T-helper 1 cell (primary cell): Measurements from ENCODE around the gene TANGO2.

Source experiments
- DNase-seq, 5 donors: peaks; one replicate each; pipeline ENCODE4 v3.0.0-alpha.2; 2012 to 2020

The TANGO2 gene

DNA sequence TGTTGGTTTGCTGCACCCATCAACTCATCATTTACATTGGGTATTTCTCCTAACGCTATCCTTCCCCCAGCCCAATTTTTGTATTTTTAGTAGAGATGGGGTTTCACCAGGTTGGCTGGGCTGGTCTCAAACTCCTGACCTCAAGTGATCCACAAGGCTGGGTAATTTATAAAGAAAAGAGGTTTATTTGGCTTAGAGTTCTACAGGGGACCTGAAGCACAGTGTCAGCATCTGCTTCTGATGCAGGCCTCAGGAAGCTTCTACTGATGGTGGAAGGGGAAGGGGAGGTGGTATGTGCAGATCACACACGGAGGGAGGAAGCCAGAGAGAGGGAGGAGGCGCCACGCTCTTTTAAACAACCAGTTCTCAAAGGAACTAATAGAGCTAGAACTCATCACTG, 25.8 kb downstream of the TANGO2 start:
- no peak for DNase-seq

- DNase-seq: no peak
Measured at GRCh38 chr22:20051927-20052308, 31.0 kb downstream of the TANGO2 start.

- DNase-seq: no peak
Measured at GRCh38 chr22:20052309-20053259, 31.7 kb downstream of the TANGO2 start.

DNA sequence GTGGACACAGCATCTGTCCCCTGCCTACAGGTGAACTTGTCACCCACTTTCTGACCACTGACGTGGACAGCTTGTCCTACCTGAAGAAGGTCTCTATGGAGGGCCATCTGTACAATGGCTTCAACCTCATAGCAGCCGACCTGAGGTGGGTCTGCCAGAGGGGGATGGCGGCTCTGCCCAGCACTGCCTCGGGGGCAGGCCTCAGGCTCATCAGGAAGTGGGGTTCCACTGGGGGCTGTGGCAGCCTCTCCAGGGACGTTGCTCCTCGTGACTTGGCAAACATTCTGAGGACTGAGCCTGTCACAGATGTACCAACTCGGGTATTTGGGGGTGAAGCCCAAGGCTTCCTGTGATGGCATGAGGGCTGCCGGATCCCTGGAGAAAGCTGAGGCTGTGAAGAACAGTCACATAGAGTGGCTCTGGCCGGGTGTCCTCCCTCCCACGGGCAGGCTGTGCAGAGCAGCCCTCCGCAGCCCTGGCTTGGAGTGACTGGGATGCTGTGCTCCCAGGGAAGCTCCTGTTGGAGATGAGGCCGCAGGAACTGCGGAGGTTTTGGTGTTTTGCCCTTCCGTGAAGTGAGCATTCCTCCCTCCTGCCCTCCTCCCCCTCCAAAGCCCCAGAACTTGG, 32.6 kb downstream of the TANGO2 start:
- DNase-seq: no peak

- DNase-seq: no peak
Measured at GRCh38 chr22:20054034-20054427, 33.1 kb downstream of the TANGO2 start.

DNA sequence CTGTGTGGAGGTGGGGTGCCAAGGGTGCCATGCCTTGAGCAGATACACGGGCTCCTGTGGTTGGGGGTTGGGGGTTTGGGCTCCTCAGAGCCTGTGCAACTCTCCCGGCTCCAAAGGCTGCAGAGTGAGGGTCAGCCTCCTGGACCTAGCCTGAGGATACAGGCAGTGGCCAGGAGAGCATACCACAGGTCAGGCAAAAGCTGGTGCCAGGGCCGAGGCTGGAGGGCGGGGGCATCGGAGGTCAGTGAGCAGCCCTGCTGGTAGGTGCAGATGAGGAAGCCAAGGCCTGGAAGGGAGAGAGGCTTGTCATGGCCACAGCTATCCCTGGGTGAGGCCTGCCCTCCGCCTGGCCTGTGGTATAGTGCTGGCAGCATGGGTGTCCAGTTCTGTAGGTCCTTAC, 33.6 kb downstream of the TANGO2 start:
- DNase-seq: no peak

- no peak for DNase-seq
Measured at GRCh38 chr22:20055144-20055543, 34.2 kb downstream of the TANGO2 start.

GRCh38 chr22:20055654-20056053, 34.7 kb downstream of the TANGO2 start:
- no peak for DNase-seq

GRCh38 chr22:20056161-20056560, 35.3 kb downstream of the TANGO2 start:
- DNase-seq: no peak

DNA sequence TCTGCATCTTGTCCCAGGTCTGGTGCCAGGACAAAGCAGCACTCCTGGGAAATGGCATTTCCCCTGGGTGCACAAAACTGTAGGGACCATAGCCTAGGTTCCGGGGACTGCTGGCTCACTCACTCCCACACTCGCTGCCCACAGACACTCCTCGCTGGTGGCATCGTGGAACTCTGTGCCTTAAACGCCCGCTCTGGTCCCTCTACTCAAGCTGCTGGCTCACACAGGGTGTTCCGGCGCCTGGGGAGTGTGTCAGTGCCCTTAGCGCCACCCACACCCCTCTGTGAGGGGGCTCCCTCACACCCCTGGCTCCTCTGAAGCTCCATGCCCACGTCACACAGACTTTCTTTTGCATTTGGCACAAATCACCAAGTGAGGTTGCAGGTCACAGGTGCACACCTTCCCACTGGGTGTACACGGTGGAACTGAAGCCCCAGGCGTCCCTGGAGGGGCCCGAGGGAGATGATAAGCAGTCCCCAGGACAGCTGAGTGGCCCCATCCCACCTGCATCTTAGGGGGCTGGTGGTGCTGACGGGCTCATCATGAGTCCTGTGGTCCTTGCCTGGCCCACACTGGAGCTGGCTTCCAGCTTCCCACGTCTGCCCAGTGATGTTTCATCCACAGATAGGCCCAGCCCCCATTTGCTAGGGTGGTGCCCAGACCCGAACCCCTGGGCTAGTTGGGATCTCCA, 35.9 kb downstream of the TANGO2 start:
- DNase-seq: no peak

DNA sequence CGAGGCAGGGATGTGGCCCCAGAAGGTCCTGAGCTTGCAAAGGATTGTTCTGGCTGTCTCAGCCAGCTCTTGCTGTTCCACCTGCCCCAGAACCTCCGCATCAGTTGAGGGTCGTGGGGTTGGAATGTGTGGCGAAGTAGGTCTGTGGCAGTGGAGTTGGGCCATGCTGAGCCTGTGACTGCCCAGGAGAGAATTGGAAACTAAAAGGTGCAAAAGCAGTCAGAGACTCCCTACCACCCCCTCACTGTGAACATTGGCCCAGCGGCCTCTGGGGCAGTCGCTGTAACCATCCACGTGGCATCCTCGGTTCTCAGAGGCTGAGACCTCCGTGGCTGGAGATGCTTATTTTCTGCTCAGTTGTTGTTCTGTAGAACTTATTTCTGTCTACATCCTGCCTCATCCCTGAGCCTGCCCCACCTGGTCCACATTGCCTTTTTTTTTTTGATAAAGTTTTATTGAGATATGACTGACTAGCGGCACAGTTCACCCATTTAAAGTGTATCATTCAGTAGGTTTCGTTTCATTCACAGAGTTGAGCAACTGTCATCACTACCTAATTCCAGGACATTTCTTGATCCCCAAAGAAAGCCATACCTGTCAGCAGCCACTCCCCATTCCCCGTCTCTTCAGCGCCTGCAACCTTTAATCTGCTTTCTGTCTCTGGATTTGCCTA, 36.8 kb downstream of the TANGO2 start:
- no peak for DNase-seq

- DNase-seq: no peak
Measured at GRCh38 chr22:20058989-20059770, 38.3 kb downstream of the TANGO2 start.

- DNase-seq: no peak
Measured at GRCh38 chr22:20060700-20061480, 40.0 kb downstream of the TANGO2 start.

GRCh38 chr22:20061481-20061861, 40.6 kb downstream of the TANGO2 start:
- no peak for DNase-seq

DNA sequence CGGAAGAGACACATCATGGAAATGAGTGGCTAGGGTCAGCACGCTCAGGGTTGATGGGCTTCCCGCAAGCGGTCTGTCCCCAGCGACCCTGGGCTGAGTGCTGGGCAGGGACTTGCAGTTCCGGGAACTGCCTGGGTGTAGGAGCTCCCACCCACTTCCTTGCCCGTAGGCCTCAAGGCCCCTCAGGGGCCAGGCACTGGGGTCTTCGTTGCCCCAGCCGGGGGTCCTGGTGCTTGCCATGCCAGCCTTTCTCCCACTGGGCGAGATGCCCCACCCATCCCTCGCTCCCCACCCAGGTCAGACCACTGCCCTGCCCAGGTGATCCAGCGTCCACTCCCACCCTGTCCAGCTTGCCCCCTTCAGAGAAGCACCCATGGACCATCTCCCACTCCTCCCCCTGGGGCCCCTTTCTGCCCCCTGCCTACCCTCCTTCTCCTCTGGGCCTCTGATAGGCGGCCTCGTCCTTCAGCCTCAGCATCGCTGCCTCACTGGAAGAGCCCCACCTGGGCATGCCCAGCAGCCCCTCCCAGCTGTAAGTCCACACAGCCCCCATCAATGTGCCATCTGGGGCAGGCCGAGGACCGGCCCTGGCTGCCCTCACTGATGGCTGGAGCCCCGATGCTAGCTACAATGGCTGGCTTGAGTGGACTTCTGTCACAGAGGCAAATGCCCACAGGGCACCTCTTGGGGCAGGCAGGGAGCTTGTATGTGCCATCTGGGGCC, 41.3 kb downstream of the TANGO2 start:
- no peak for DNase-seq

DNA sequence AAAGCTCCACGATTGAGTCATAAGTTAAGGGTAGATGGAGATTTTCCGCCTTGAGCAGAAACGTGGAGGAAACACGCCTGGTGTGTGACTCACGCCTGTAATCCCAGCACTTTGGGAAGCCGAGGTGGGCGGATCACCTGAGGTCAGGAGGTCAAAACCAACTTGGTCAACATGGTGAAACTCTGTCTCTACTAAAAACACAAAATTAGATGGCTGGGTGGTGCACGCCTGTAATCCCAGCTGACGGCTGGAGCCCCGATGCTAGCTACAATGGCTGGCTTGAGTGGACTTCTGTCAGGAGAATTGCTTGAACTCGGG, 41.8 kb downstream of the TANGO2 start:
- no peak for DNase-seq

- no peak for DNase-seq
Measured at GRCh38 chr22:20063271-20064139, 42.6 kb downstream of the TANGO2 start.

DNA sequence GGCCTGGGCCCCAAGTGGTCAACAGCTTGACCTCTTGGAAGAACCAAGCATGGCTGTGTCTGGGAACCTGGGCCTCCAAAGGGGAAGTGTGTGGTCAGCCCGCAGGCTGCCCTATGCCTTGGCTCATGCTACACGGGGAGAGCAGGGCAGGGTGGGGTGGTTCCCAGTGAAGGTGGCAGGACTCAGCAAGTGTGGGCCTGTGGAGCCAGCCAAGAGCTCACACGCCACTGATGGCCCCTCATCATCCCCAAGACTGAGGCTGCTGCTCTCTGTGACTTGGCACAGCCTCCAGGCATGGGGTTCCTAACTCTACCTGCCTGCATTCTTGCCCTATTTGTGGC, 43.2 kb downstream of the TANGO2 start:
- DNase-seq: no peak

DNA sequence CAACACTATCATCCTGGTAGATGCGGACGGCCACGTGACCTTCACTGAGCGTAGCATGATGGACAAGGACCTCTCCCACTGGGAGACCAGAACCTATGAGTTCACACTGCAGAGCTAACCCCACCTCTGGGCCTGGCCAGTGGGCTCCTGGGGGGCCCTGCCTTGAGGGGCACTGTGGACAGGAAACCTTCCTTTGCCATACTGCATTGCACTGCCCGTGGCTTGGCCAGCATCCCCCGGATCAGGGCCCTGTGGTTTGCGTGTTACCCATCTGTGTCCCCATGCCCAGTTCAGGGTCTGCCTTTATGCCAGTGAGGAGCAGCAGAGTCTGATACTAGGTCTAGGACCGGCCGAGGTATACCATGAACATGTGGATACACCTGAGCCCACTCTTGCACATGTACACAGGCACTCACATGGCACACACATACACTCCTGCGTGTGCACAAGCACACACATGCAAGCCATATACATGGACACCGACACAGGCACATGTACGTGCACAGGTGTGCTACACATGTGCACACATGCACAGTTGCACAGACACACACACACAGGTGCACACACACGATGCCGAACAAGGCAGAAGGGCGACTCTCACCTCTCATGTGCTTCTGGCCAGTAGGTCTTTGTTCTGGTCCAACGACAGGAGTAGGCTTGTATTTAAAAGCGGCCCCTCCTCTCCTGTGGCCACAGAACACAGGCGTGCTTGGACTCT, 43.8 kb downstream of the TANGO2 start:
- DNase-seq: no peak
